HG03135 (cell line): ENCODE data around the gene PSMC3IP.

Source experiments
- ATAC-seq: cut with Tn5 transposase; IDR thresholded peaks from one replicate; pipeline ENCODE4 v1.9.1; 2021; ENCODE audit warnings: mild to moderate bottlenecking, moderate library complexity; ENCODE audit not compliant: unreplicated experiment

The PSMC3IP gene

GRCh38 chr17:42586514-42587230 is 9.1 kb upstream of the PSMC3IP start:
- ATAC-seq, result no peak

- ATAC-seq, result no peak
These were observed 7.8 kb upstream of the PSMC3IP start for GRCh38 chr17:42585353-42585752.

DNA sequence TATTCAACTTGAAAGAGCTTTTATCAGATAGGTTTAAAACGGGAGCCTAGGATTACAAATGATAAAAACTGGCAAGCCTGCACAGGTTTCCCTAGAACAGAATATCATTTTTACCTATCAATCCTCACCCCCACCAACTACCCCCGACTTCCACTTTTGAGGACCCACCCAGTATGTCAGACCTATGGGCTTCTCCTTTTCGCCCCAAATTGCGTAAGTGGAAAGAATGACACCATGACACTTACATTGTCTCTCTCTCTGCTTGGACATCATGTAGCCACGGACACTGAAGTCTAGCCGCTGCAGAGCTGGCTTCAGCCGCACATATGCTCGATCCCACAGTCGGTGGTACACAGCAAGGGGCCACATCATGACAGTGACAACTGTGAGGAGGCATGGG is 7.4 kb upstream of the PSMC3IP start:
- no peak for ATAC-seq

GRCh38 chr17:42581744-42582270 is 4.3 kb upstream of the PSMC3IP start:
- ATAC-seq, result no peak

DNA sequence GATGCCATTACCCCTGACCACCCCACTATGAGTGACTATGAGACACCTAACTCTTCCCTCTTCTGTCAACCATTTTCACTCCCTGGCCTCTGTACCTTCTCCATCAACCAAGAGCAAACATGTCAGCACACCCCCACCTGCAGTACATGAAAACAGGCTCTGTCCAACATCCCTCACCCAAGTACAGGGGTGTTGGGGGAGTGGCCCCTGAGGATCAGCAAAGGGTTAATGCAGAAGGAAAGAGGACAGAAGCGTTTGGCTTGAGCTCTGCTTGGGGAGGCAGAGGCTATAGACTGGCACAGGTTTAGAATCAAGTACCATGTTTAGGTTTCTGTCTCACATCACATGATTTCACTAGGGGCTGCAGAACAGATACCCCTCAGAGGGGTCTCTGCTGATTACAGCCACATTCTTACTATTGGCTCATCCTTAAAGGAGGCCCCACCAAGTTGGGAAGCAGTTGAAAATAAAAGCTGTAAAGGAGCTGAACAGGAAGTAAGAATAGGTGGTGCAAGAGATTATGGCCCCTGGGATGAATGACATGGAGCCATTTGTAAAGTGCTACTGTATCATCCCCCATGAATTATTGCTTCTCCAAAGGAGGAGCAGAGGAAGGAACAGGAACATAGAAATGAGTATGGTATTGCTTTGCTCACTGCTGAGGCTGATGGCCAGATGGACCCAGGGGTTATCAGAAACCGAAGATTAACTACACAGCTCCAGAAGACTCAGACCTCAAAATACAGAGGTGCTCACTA is 2.4 kb upstream of the PSMC3IP start:
- no peak for ATAC-seq

- peak; percentile 55 for ATAC-seq
These were observed 847 bp upstream of the PSMC3IP start for GRCh38 chr17:42578282-42578869.

DNA sequence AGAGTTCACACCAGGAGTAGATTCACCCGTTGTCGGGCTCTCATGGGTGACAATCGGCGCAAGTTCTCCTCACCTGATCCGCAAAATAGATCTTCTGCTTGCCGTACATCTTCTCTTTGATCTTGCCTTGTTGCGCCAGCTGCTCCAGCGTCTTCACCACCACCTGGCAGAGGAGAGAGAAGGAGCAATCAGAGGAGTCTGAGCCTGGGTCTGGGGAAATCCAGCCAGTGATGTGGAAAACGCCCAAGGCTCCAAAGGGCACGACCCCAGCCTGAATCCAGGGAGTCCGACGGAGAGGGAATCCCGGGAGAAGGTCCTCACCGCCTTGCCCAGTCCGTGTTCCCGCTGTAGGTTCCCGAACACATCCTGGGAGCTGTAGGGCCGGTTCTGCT is 393 bp downstream of the PSMC3IP start:
- ATAC-seq, result no peak

- ATAC-seq, result no peak
These were observed 3.1 kb downstream of the PSMC3IP start for GRCh38 chr17:42574463-42574862.

- no peak for ATAC-seq
These were observed 4.4 kb downstream of the PSMC3IP start for GRCh38 chr17:42573095-42573494.

GRCh38 chr17:42571435-42572225 is 5.9 kb downstream of the PSMC3IP start:
- ATAC-seq, result no peak

DNA sequence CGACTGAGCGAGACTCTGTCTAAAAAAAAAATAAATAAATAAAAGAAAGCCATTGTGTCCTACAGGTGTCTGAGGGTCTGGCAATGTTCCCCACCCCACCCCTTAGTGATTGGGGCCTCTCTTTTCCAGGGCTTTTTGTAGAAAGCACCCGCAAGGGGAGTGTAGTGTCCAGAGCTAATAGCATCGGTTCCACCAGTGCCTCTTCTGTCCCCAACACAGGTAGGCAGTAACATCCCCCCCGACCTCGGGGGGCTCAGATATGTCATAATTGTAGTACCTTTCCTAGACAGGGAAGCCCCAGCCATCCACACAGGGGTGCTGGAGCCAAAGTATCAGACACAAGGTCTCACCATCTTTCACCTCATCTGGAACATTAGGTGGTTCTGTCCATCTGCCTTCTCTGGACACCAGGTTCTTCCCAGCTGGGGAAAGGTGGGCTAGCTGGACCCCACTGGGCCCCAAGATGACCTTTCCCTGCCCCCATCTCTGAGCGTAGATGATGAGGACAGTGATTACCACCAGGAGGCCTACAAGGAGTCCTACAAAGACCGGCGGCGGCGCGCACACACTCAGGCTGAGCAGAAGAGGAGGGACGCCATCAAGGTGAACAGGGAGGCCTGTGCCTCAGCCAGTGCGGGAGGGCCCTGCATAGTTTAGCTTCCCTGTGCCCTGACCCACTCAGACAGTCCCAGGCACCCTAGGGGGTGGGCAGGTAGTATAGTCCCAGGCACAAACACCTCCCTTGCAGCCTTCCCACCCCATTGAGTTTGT is 9.0 kb downstream of the PSMC3IP start:
- ATAC-seq, result no peak

- ATAC-seq, result peak; percentile 61
These were observed 10.5 kb downstream of the PSMC3IP start, which contains the start of gene MLX for GRCh38 chr17:42566883-42567573. TSS of gene MLX (plus strand) at chr17:42567100. CDS start at chr17:42567125, 25 bp downstream.

GRCh38 chr17:42566215-42566882 is 11.2 kb downstream of the PSMC3IP start:
- no peak for ATAC-seq

DNA sequence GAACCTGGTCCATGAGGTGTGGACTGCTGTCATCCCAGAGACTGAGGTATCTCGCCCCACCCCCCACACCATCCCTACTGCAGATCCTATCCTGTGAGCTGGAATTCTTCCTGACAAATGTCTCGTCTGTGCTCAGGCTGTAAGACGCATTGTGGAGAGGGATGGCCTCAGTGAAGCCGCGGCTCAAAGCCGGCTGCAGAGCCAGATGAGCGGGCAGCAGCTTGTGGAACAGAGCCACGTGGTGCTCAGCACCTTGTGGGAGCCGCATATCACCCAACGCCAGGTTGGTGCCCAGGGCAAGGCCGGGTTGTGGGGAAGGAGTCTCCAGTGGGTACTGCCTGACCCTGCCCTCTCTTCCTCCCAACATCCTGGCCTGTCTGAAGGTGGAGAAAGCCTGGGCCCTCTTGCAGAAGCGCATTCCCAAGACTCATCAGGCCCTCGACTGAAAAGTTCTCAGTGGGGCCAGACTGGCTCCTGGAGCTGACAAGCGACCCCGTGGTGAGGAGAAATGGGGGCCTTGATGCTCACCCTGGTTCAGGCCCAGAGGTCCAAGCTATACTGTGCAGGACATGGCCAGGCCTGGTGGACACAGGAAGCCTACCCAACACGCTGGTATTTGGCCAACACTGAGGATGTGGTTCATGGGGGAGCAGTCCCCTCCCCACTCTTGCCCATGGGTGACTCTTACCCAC is 11.9 kb downstream of the PSMC3IP start:
- ATAC-seq, result no peak

DNA sequence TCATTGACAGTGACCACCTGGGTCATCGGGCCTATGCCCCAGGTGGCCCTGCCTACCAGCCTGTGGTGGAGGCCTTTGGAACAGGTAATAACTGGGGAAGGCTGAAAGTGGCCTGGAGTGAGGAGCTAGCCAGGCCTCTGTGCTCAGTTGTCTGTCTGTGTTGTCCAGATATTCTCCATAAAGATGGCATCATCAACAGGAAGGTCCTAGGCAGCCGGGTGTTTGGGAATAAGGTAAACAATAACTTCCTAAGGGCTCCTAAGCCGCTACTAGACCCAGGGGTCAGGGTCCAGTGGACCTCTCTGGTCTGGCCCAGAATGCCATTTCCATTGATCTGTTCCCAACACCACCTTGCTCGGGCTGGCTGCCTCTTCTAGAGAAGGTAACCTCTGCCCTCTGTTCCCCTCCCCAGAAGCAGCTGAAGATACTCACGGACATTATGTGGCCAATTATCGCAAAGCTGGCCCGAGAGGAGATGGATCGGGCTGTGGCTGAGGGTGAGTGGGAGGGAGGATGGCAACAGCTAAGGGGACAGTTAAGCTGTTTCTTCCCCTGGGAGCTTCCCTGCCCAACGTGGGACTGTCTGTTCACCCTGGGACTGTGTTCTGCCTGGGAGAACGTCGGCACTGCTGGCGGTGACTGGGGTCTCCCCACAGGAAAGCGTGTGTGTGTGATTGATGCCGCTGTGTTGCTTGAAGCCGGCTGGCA is 12.6 kb downstream of the PSMC3IP start:
- ATAC-seq, result no peak

GRCh38 chr17:42563950-42564349 is 13.6 kb downstream of the PSMC3IP start:
- no peak for ATAC-seq

- ATAC-seq, result no peak
These were observed 14.0 kb downstream of the PSMC3IP start for GRCh38 chr17:42563543-42563942.

DNA sequence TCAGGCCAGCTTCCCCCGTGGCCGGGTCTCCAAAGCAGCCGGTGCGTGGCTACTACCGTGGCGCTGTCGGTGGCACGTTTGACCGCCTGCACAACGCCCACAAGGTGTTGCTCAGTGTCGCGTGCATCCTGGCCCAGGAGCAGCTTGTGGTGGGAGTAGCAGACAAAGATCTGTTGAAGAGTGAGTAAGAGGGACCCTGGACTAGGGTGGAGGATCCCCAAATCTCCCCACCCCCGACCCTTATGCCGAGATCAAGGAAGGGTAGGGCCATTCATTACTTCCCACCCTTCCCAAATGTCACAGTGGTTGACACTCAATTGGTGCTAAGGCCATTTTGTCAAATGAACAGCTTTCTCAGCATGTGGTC is 14.4 kb downstream of the PSMC3IP start:
- no peak for ATAC-seq
